ENCODE results near the gene FAM72B. TPM values are rescaled to one million over a fixed set of nuclear protein-coding genes. Genes with fewer than 3 reads are reported as not detected.
"Not testable (repeated sequence)": the region's sequence is repeated elsewhere in the genome, so short reads cannot be mapped to it uniquely, and the experiment has no call there.

The FAM72B gene
- total and polyA plus RNA-seq, 3 experiments from 2014 or later, result 0.15 to 15.2 (median 12.3) TPM

DNA sequence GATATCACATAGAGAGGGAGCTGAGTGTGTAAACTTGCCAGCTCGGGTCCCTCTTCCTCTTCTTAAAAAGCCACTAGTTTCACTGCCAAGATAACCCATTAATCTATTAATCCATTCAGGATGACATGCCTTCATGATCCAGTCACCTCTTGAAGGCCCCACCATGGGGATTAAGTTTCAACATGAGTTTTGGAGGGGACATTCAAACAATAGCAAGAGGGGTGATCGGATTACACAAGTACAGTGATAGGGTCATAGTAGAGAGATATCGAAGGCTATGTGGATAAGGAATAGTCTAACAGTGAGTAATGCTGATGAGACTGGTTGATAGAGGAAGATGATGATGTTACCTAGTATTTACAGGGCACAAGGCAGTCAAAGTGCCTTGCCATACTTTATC is 18.8 kb upstream of the FAM72B start:
- H3K36me3 Mint-ChIP-seq; H3K9me3 ChIP-seq (ENCODE audit: low read length); H3K27me3 Mint-ChIP-seq; H3K4me3 Mint-ChIP-seq; H3K36me3 ChIP-seq (ENCODE audit: insufficient read depth, low read length); DNase-seq; H3K4me3 ChIP-seq (ENCODE audit: low read length); H3K27ac ChIP-seq (ENCODE audit: low read depth, low read length); POLR2A ChIA-PET; H3K4me1 ChIP-seq (ENCODE audit: insufficient read depth, low read length); H3K27ac Mint-ChIP-seq; H3K27me3 ChIP-seq (ENCODE audit: insufficient read depth, low read length, poor library complexity, severe bottlenecking); CTCF ChIA-PET; H3K9me3 Mint-ChIP-seq: not testable (repeated sequence)
- H3K4me1 Mint-ChIP-seq, result peaks cover 5 to 11% (median 6%) of the 10 kb centered on the region in 3 donors

DNA sequence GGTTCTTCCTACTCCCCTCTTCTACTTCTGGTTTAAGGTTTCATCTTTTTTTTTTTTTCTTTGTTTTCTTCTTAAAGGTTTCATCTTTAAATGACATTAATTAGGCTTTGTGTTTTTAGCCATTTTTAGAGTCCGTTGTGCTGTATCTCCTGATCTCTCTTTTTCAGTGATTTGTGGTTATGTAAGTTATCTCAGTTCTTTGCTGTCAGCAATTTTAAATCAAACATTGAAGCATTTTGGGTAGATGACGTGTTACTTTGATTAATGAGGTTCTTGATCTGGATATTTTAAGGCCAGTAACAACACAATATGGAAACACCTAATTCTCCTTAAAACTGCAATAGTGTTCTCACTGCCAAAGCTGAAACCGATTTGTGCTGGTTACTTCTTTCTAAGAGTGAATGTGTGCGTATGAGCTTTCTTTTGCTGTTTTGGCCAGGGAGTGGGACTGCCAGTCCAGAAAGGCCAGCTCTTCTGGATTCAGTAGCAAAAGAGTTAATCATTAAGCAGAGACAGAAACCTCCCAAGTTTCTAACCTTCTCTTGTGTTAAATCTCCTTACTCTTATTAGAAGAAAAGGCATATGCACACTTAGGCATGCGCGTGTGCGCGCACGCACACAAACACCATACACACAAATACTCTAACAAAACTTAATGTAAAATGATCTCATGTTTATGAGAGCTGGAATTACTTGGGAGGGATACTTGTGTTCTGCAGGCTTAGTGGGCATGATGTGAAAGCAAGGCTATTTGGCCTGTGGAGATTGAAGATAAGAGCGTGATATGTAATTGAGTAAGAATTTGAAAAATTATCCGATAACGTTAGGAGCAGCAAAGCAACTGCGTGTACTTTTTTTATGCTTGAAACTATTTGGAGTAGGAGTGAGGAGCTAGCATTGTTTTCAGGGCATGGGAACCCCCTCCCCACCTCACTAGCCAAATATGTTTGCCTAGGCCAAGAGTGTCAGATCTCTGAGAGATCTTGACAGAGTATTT is 17.1 kb upstream of the FAM72B start:
- H3K4me3 Mint-ChIP-seq; H3K36me3 ChIP-seq (ENCODE audit: insufficient read depth, low read length); DNase-seq; H3K27me3 ChIP-seq (ENCODE audit: insufficient read depth, low read length, poor library complexity, severe bottlenecking); H3K27ac Mint-ChIP-seq; H3K4me3 ChIP-seq (ENCODE audit: low read length); CTCF ChIA-PET; H3K9me3 ChIP-seq (ENCODE audit: low read length); H3K9me3 Mint-ChIP-seq; H3K27me3 Mint-ChIP-seq; POLR2A ChIA-PET; H3K4me1 ChIP-seq (ENCODE audit: insufficient read depth, low read length); H3K27ac ChIP-seq (ENCODE audit: low read depth, low read length); H3K36me3 Mint-ChIP-seq: not testable (repeated sequence)
- peaks cover 5 to 11% (median 6%) of the 10 kb centered on the region in 3 donors for H3K4me1 Mint-ChIP-seq

DNA sequence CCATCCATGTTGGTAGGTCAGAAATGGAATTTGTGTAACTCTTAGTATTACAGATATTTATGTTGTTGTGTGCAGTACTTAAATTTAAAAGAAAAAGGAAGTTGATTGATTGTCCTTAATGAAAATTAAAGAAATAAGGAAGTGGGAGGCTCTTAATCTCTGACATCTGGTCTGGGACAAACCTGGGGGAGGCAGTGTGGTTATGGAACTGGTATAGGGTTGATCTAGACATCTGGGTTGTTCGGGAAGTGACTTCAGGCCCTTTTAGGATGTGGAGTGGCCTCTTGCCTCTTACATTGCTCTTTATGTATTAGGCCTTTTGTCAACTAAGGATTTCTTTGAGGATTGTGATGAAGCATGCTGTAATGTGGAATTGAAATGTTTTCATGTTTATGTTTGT is 16.1 kb upstream of the FAM72B start:
- H3K4me3 ChIP-seq (ENCODE audit: low read length); H3K27ac Mint-ChIP-seq; H3K4me1 Mint-ChIP-seq; H3K9me3 ChIP-seq (ENCODE audit: low read length); H3K36me3 ChIP-seq (ENCODE audit: insufficient read depth, low read length); H3K36me3 Mint-ChIP-seq; DNase-seq; H3K4me1 ChIP-seq (ENCODE audit: insufficient read depth, low read length); POLR2A ChIA-PET; CTCF ChIA-PET; H3K27ac ChIP-seq (ENCODE audit: low read depth, low read length); H3K27me3 Mint-ChIP-seq; H3K4me3 Mint-ChIP-seq; H3K9me3 Mint-ChIP-seq; H3K27me3 ChIP-seq (ENCODE audit: insufficient read depth, low read length, poor library complexity, severe bottlenecking): not testable (repeated sequence)

DNA sequence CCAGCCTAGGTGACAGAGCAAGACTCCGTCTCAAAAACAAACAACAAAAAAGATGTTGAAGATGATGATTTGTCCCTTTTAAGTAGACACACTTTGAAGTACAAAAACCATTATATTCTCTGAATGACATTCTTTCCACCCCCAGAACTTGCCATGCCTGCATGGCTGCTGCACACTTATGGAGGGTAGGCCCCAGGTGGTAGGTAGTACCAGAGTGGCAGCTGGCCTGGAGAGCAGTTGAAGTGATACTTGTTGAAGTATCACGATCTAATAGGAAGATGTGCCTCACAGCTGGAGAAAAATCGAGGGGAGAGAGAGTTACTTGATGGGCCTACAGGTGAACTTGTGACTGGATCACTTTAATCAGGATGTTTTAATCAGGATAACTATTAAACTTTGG is 15.6 kb upstream of the FAM72B start:
- H3K4me3 Mint-ChIP-seq; H3K9me3 Mint-ChIP-seq; DNase-seq; H3K36me3 ChIP-seq (ENCODE audit: insufficient read depth, low read length); H3K4me3 ChIP-seq (ENCODE audit: low read length); POLR2A ChIA-PET; CTCF ChIA-PET; H3K27ac ChIP-seq (ENCODE audit: low read depth, low read length); H3K4me1 ChIP-seq (ENCODE audit: insufficient read depth, low read length); H3K36me3 Mint-ChIP-seq; H3K27me3 ChIP-seq (ENCODE audit: insufficient read depth, low read length, poor library complexity, severe bottlenecking); H3K9me3 ChIP-seq (ENCODE audit: low read length); H3K27me3 Mint-ChIP-seq; H3K4me1 Mint-ChIP-seq; H3K27ac Mint-ChIP-seq: not testable (repeated sequence)

DNA sequence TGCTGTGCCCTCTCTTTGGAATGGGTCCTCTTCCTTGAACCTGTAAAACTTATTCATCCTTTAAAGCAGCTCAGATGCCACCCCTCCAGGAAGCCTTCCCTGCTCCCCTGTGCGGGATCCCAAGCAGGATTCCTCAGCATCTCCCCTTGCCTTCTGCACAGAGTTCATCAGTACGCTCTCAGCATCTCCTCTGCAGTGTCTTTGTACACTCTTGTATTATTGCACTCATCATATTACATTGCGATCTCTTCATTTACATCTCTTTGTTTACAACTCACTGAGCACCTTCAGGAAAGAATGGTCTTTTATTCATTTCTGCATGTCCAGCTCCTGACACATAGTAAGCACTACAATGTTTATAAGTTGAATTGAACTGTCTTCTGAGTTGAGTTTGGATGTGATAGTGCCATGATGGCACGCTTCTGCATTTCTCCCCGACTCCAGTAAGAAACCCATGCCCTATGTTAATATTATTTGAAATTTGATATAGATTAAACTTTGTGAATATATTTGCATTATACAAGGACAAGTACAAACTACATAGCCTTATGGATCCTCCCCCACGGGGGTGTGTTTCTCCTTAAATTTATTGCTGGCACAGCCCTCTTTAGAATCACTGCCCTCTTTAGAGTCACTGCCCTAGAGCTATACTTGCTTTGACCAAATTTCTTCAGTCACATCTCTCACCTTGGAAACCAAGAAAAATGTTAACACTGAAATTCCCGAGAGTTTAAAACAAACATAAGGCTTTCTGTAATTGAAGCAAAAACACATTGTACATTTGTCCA is 13.1 kb upstream of the FAM72B start:
- H3K4me1 Mint-ChIP-seq; H3K36me3 ChIP-seq (ENCODE audit: insufficient read depth, low read length); H3K9me3 ChIP-seq (ENCODE audit: low read length); H3K27me3 ChIP-seq (ENCODE audit: insufficient read depth, low read length, poor library complexity, severe bottlenecking); H3K27ac ChIP-seq (ENCODE audit: low read depth, low read length); H3K9me3 Mint-ChIP-seq; H3K27ac Mint-ChIP-seq; H3K4me1 ChIP-seq (ENCODE audit: insufficient read depth, low read length); H3K27me3 Mint-ChIP-seq; H3K36me3 Mint-ChIP-seq; POLR2A ChIA-PET; DNase-seq; CTCF ChIA-PET; H3K4me3 ChIP-seq (ENCODE audit: low read length); H3K4me3 Mint-ChIP-seq: not testable (repeated sequence)

DNA sequence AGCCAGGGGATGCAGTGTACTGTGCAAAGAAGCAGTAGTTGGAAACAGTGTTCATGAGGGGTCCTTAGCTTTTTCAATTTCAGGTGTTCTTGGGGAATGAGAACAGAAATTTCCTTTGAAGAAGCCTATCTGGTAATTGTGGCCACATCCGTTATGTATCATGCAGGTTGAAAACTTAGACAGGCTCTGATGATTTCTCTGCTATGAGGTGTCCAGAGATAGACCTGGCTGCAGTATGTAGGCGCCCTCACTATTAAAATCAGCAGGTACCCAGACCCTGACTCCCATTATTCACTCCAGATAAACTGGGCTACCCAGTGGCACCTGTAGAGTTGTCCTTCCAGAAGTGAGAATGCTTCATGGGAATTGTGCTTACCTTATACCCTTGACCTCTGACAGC is 8.4 kb upstream of the FAM72B start:
- H3K4me1 ChIP-seq (ENCODE audit: insufficient read depth, low read length); H3K9me3 Mint-ChIP-seq; H3K27me3 ChIP-seq (ENCODE audit: insufficient read depth, low read length, poor library complexity, severe bottlenecking); H3K9me3 ChIP-seq (ENCODE audit: low read length); H3K4me3 ChIP-seq (ENCODE audit: low read length); POLR2A ChIA-PET; H3K4me3 Mint-ChIP-seq; H3K36me3 Mint-ChIP-seq; H3K27ac Mint-ChIP-seq; H3K27me3 Mint-ChIP-seq; H3K36me3 ChIP-seq (ENCODE audit: insufficient read depth, low read length); H3K27ac ChIP-seq (ENCODE audit: low read depth, low read length); DNase-seq; CTCF ChIA-PET: not testable (repeated sequence)
- peaks cover 5 to 11% (median 6%) of the 10 kb centered on the region in 3 donors for H3K4me1 Mint-ChIP-seq

DNA sequence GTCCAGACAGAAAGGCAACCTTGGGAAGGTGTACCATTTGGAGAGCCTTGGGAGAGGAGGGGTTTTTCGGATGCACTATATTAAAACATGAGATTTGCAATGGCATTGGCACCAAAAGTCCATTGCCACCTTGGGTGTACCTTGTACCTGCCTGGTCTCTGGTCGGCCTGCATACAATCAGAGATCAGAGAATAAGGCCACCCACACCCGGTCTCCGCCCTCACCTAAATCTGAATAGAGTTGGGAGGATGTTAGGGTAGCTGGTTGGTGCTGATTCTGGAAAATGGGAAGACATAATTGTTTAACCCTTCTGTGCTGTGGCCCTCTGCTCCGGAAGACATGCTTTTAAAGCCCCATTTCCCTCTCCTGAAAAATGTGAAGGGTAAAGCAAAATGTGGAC is 3.8 kb upstream of the FAM72B start:
- H3K36me3 Mint-ChIP-seq; H3K36me3 ChIP-seq (ENCODE audit: insufficient read depth, low read length); H3K27me3 ChIP-seq (ENCODE audit: insufficient read depth, low read length, poor library complexity, severe bottlenecking); H3K4me1 ChIP-seq (ENCODE audit: insufficient read depth, low read length); DNase-seq; H3K9me3 Mint-ChIP-seq; CTCF ChIA-PET; H3K4me3 ChIP-seq (ENCODE audit: low read length); H3K27me3 Mint-ChIP-seq; POLR2A ChIA-PET; H3K9me3 ChIP-seq (ENCODE audit: low read length); H3K27ac ChIP-seq (ENCODE audit: low read depth, low read length): not testable (repeated sequence)
- H3K27ac Mint-ChIP-seq, result peak overlapping the region in 1 of 8 donors; percentile 49
- peaks cover 8 to 14% (median 8%) of the 10 kb centered on the region in 3 donors for H3K4me1 Mint-ChIP-seq
- H3K4me3 Mint-ChIP-seq, result peak overlapping the region in 6 of 7 donors; percentile 37 to 84 (median 66)

DNA sequence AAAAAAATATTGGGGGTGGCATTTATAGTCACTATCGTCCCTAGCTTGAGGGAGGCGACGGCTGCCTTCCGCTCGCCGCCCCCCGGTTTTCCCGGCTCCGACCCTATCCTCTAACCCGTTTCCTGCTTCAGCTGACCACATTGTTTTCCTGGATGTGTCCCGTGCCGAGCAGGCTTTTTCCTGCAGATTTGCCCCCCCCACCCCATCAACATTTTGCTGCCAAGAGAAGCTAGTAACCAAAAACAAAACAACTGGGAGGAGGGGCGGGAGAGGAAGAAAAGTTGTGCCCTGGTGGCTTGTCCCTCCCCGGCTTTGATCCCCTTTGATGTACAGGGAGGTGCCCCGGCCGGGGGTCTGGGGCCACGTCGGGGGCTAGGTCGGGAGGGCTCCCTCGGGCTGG is 2.1 kb upstream of the FAM72B start:
- Mint-ChIP-seq H3K27ac (peak overlapping the region in 3 of 8 donors; percentile 66 to 75 (median 70)), H3K4me1 (peaks cover 8 to 11% (median 8%) of the 10 kb centered on the region in 3 donors), H3K4me3 (peak overlapping the region in 5 of 7 donors; percentile 88 to 94 (median 89))
- DNase-seq, result peak in 1 of 5 donors; percentile 2
- H3K9me3 Mint-ChIP-seq; H3K27me3 ChIP-seq (ENCODE audit: insufficient read depth, low read length, poor library complexity, severe bottlenecking); H3K4me1 ChIP-seq (ENCODE audit: insufficient read depth, low read length); H3K36me3 ChIP-seq (ENCODE audit: insufficient read depth, low read length); H3K9me3 ChIP-seq (ENCODE audit: low read length); H3K27me3 Mint-ChIP-seq; POLR2A ChIA-PET; H3K36me3 Mint-ChIP-seq; H3K4me3 ChIP-seq (ENCODE audit: low read length); CTCF ChIA-PET; H3K27ac ChIP-seq (ENCODE audit: low read depth, low read length): not testable (repeated sequence)
